Measurements from ENCODE around the gene SLC17A9.
A peak's percentile ranks its signal among the peaks of the same experiment; 100 is the strongest.
"Not testable (repeated sequence)": the region's sequence is repeated elsewhere in the genome, so short reads cannot be mapped to it uniquely, and the experiment has no call there.

The SLC17A9 gene

GRCh38 chr20:62957136-62958117, 4.9 kb downstream of the SLC17A9 start:
- no peak for DNase-seq (ENCODE audit: low spot score)

GRCh38 chr20:62958388-62959100, 6.0 kb downstream of the SLC17A9 start:
- no peak for DNase-seq (ENCODE audit: low spot score)

GRCh38 chr20:62959101-62959971, 6.8 kb downstream of the SLC17A9 start:
- no peak for DNase-seq (ENCODE audit: low spot score)

GRCh38 chr20:62959998-62960436, 7.5 kb downstream of the SLC17A9 start:
- no peak for DNase-seq (ENCODE audit: low spot score)

- not testable (repeated sequence) for DNase-seq (ENCODE audit: low spot score)
Measured at GRCh38 chr20:62960446-62961309, 8.2 kb downstream of the SLC17A9 start.

GRCh38 chr20:62961310-62961783, 8.8 kb downstream of the SLC17A9 start:
- peak; percentile 61 for DNase-seq (ENCODE audit: low spot score)

- DNase-seq (ENCODE audit: low spot score): no peak
Measured at GRCh38 chr20:62961799-62962198, 9.3 kb downstream of the SLC17A9 start.

GRCh38 chr20:62962221-62962879, 9.8 kb downstream of the SLC17A9 start:
- DNase-seq (ENCODE audit: low spot score): no peak

GRCh38 chr20:62962891-62963613, 10.5 kb downstream of the SLC17A9 start:
- no peak for DNase-seq (ENCODE audit: low spot score)

GRCh38 chr20:62963614-62964397, 11.3 kb downstream of the SLC17A9 start:
- DNase-seq (ENCODE audit: low spot score): no peak

GRCh38 chr20:62964700-62965099, 12.2 kb downstream of the SLC17A9 start:
- no peak for DNase-seq (ENCODE audit: low spot score)

- DNase-seq (ENCODE audit: low spot score): no peak
Measured at GRCh38 chr20:62965363-62965771, 12.9 kb downstream of the SLC17A9 start.

- no peak for DNase-seq (ENCODE audit: low spot score)
Measured at GRCh38 chr20:62966212-62967148, 14.0 kb downstream of the SLC17A9 start.

- DNase-seq (ENCODE audit: low spot score): no peak
Measured at GRCh38 chr20:62967149-62967501, 14.6 kb downstream of the SLC17A9 start.

GRCh38 chr20:62967628-62968351, 15.3 kb downstream of the SLC17A9 start:
- no peak for DNase-seq (ENCODE audit: low spot score)

GRCh38 chr20:62968378-62969178, 16.1 kb downstream of the SLC17A9 start:
- no peak for DNase-seq (ENCODE audit: low spot score)
